Adrenal gland (tissue), 5 donors: ENCODE data around the gene MSI1.

Source experiments
- CTCF ChIP-seq, 6 experiments: fragments of 450-650 bp in 4 of 6; fragments of 200-600 bp in 2 of 6; sonication (generic) in 1 of 6; IDR thresholded peaks; 1 replicate in 5 of 6; 2 replicates in 1 of 6; pipeline versions ENCODE4 v1.5.1 to v1.8.0; 2016 to 2021; ENCODE audit warnings: antibody characterized with exemption in 6 of 6, mild to moderate bottlenecking in 2 of 6, moderate library complexity in 1 of 6
- POLR2A ChIP-seq, 2 donors: fragments of 450-650 bp; IDR thresholded peaks; one replicate each; pipeline ENCODE4 v1.6.1; 2017; ENCODE audit warnings: antibody characterized with exemption in 2 of 2, mild to moderate bottlenecking in 2 of 2, moderate library complexity in 1 of 2
- donor health status: DM: no; HTN: no; CAD: no.

GRCh38 chr12:120367233-120367923, 1.6 kb downstream of the MSI1 start:
- TF ChIP-seq CTCF (IDR thresholded peaks at IDR 0.05) (peak in 4 of 6 experiments; percentile 13 to 32 (median 22)), POLR2A (IDR thresholded peaks at IDR 0.05) (no peak)
